C1 segment of cervical spinal cord (tissue), 14 donors: ENCODE measurements around the gene TRABD.

Source experiments
- DNase-seq, 14 donors: peaks; one replicate each; lab custom pipeline; 2025; lab: John Stamatoyannopoulos, UW

TRABD gene

DNA sequence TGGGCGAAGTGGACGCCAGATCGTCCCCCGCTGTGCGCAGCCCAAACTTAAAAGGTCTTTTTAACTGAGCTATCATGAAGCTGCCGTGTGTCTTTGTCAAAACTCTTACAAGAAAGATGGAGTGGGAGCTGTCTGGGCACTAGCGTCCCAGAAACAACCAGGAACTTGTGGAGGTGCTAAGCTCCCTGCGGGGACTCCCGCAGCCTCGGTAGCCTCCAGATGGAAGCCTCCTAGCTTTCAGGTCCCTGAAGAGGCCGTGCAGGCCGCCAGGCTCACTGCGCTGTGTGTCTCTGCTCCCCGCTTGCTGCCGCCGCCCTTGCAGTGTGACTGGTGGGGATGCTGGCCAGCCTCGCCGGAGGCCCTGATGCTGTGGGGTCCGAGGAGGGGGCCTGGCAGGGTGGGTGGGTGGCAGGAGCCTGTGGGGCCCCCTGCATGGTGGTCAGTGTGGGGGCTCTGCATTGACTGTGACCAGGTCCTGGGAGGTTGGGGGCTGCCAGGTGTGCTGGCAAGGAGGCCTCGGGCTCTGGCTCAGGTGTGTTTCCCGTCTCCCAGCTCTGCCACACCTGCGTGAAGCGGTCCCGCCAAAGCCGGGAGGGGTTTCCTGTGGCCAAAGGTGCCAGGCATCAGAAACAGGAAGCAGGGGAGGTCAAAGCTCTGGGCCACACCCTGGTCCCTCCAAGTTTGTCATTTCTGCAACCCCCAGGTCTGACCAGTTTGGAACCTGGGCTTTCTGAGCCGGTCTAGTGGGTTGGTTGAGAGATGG, 1.2 kb downstream of the TRABD start:
- no peak for DNase-seq

DNA sequence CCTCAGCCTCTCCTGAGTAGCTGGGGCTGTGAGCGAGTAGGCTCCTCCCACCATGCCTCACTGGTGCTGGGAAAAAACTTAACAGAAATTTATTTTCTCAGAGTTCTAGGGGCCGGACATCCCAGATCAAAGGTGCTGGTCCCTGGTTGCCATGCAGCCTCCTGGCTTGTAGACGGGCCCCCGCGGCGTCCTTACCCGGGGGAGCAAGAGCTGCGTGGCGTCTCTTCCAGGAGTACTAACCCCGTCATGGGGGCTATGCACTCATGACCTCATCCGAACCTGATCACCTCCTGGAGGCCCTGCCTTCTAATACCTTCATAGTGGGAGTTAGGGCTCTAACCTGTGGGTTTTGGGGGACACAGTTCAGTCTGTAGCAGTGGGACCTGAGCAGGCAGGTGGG, 2.6 kb downstream of the TRABD start:
- DNase-seq = no peak

DNA sequence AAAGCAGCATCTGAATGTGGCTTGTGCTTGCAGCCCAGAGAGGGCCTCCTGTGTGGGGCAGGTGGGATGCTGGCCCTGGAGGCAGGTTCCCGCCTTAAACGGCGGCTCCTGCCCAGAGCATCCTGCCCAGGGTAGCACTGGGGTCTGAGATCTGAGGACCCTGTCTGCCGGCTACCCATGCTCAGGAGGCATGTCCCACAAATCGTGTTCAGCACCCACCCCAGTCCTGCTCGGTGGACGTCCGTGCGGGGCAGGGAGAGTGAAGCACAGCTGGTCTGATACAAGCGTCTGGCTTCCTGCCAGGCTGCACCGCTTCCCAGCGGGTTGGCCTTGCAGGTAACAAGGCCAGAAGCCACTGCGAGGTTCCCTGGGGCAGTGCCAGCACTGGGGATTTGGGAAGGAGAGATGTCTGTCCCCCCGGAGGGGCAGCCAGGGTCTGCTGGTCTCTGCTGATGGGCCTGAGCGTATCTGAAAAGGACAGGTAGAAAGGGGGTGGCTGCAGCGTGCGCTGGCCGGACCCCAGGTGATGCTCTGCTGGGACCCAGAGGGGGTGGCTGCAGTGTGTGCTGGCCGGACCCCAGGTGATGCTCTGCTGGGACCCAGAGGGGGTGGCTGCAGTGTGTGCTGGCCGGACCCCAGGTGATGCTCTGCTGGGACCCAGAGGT, 3.6 kb downstream of the TRABD start:
- no peak for DNase-seq

DNA sequence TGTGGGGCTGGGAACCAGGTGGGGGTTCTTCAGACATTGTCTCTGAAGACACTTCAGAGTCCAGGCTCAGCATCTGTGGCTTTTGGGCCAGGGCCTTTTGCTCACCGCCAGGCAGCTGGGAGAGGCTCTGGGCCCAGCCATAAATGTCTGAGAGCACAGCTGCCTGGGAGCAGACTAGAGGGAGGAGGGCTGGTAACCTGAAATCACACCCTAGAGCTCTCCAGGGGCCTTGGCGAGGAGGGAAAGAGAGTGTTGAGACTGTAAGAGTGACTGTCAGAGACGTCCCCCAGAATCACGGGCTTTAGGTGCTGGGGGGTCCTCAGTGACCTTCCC, 4.1 kb downstream of the TRABD start:
- DNase-seq = no peak

DNA sequence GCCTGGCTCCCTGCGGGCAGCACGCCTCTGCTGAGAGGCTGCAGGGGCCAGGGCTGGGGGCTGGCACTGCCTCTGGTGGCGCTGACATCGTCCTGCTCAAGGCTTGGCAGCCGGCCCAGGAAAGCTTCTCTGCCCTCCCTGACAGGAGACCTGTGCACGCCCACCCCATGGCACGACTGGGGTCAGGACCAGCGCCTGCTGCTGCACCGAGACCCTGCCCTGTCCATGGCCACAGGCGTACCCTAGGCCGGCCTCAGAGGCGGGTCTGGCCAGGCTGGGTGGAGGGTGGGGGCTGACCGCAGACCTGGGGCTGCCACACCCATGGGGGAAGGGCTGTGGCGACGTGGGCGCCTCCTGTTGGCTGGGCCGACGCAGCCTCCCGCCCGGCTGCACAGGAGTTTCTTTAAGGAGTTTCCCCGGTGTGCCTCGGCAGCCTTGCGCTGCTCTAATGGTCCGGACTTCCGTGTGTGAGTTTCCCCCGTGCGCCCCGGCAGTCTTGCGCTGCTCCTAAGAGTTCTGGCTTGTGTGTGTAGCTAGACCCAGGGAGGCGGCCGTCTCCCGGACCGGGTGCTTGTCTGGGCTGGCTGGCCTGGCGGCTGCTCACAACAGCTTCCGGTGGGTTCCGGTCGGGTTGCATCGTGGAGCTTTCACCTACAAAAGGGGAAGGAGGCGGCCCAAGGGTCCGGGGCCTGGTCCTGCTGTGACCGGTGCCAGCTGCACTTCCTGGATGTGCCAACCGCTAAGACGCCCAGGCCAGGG, 4.6 kb downstream of the TRABD start:
- peak in 7 of 14 donors; percentile 28 to 68 (median 52) for DNase-seq

DNA sequence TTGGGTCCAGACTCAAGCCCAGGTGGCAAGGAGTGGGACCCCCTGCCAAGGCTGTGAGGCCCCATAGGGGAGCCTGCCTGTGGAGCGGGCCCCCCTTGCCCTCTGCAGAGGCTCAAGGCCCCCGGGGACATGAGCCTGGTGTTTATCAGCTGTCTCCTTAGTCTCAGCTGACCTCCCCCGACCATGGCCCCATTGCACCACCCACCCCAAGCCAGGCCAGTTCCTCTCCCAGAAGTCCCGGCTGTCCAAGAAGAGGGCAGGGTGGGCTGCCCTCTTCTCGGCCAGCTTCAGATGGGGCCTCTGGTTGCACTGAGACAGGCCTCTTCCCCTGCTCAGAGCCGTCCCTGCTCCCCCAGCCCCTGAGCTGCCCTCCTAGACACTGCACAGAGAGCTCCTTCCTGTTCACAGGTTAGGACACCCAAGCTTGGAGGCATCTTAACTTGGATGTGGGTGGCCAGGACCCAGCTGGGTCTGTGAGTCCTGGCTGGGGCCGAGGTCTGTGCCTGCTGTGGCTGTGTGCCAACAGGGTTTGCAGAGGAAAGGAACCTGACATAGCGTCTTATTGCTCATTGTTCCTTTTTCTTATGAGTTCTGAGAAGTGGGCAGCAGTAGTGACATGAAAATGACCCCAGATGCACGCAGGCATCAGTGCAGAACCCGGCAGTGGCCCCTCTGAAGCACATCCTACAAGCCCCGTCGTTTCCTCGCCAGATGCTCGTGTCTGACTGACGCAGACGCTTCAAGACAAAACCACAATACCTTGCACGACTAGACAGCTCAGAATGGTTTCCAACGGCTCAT, 5.4 kb downstream of the TRABD start:
- peak in 3 of 14 donors; percentile 16 to 38 (median 31) for DNase-seq

DNA sequence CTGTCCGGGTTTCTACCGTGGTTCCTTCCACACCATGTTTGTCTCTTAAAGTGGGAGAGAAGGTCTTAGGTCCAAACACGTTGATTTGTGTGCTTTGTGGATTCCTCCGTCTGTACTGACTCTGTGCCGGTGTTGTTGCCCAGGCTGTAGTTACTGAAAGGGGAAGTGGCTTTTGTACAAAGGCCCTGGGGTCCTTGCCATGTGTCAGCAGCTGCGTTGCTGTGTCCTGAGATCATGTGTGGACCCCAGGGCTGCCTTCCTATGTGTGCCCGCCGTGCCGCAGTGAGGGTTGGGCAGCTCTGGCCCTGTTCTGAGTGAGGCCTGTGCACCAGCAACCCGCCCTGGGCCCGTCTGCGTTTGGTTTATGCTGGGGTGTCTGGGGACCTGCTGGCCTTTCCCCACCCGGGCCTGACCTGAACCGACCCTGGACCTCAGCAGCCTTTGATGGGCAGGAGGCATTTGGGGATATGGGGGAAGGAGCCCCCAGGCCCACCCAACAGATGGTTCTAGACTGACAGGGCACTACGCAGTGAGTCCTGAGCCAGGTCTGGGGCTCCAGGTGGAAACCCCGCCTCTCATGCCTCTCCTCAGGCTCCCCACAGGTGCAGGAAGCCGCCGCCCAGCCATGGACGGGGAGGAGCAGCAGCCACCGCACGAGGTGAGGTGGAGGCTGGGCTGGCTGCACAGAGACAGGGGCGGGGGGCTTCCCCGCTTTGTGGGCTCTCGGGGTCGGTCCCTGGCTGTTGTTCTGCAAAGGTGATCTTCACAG, 6.9 kb downstream of the TRABD start:
- no peak for DNase-seq

DNA sequence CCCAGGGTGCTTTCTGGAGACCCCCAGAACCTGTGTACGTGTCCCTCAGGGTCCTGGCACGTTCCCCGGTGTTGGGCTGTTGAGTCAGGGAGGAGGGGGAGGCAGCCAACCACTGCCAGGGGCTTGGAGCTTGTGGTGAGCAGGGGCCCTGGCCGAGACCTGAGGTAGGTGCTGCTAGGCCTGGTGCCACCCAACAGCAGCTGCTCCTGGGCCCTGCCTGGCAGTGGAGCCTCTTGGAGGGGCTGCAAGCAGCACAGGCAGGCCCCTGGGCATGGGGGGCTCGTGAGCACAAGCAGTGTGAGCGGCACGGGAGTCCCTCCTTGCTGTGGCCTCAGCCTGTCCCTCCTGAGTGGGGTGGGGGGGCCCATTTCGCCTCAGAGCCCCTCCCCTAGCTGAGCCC, 7.9 kb downstream of the TRABD start:
- DNase-seq = no peak

DNA sequence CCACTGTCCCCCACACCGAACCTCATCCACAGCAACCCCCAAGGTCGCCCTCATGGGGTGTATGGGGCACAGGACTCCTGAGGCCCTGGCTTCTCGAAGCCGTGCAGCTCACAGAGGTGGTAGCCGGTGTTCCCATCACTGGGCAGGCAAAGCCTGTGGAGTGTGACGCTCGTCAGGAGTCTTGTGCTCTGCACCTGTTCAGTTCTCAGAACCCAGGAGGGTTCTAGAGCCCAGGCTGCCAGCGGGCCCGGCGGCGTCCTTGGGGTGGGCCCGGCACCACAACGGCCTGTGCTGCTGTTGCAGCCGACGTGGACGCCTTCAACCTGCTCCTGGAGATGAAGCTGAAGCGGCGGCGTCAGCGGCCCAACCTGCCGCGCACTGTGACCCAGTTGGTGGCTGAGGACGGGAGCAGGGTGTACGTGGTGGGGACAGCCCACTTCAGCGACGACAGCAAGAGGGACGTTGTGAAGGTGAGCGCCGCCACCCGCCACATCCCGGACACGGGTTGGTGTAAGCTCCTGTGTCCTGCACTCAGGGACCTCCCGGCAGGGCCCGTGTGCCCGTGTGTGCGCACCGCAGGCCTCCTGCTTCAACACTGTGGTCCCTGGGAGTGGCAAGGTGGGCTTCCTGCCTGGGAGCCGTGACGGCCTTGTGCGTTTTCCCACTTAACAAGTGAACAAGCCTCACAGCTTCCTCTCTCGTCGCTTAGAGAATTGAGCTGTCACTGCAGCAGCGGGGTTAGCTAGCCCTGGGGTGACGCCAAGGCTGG, 8.5 kb downstream of the TRABD start:
- no peak for DNase-seq

DNA sequence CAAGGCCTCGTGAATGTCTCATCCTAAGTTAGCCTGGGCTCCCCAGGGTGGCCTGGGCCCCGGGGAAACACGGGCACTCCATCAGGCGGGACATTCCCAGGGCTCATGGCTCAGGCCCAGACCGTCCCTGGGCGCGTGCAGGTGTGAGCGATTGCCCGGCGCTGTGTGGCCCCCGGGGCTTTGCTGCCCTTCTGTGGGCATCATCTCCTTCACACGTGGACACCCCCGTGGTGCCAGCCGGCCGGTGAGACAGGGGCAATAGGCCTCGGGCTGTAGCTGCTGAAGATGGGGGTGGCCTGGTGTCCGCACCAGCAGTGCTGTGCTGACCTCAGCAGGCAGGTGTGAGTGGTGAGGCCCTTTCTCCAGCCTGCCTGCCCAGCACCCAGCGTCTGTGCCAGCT, 10.5 kb downstream of the TRABD start:
- DNase-seq = no peak

DNA sequence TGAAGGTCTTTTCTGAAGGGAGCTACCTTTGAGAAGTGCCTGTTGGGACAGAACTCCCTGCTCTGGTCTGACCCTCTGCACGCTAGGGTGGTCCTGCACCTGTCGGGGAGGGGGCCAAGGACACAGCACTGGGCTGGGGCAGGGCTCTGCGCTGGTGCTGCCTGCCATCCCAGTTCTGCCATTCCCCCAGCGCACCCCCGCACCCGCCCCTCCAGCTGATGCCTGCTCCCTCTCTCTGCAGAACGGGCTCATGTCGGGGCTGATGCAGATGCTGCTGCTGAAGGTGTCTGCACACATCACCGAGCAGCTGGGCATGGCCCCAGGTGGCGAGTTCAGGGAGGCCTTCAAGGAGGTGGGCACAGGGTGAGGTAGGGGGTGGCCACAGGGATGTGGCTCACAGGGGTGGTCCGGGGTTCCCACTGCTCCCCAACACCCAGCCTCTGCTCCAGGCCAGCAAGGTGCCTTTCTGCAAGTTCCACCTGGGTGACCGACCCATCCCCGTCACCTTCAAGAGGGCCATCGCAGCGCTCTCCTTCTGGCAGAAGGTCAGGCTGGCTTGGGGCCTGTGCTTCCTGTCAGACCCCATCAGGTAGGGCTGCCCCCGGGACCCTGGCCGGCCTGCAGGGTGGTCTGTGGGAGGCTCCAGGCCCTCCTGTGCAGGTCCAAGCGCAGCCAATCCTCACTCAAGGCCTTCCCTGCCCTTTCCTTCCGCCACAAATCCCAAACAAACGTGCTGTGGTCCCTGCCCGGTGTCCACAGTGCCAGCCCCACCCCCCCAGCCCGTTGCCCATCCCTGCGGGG, 11.5 kb downstream of the TRABD start:
- no peak for DNase-seq

DNA sequence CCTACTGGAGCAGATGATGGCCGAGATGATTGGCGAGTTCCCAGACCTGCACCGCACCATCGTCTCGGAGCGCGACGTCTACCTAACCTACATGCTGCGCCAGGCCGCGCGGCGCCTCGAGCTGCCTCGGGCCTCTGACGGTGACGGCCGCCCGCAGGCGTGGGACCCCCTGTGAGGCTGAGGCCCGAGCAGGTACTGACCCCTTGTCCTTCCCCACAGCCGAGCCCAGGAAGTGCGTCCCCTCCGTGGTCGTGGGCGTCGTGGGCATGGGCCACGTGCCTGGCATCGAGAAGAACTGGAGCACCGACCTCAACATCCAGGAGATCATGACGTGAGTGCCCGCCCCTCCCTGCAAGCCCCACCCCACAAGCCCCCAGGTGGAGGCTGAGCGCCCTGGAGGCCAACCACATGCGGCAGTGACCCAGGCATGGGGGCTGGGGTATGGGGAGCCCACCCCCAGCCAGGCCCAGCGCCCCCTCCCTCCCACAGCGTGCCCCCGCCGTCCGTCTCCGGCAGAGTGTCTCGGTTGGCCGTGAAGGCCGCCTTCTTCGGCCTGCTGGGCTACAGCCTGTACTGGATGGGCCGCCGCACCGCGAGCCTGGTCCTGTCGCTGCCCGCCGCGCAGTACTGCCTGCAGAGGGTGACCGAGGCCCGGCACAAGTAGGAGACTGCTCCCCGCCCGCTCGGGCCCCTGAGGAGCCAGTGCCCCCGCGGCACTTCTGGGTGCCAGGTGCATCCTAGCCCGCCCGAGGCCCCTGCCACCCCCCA, 12.3 kb downstream of the TRABD start:
- no peak for DNase-seq

DNA sequence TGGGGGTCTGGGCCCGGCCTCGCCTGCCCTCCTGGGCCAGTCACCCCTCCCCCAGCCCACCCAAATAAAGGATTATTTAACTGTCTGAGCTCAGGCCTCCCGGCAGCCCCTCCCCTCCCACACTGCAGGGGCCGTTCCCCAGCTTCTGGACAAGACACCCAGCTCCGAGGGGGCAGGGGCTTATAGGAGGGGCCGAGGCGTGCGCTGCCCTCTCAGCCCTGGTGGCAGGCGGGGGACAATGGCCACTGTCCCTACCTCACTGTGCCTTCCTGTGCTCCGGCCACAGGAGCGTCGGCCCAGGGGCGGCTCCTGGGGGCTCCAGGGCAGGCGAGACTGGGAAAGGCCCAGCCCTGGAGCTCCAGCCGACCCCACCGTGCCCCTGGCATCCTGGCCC, 12.9 kb downstream of the TRABD start:
- DNase-seq = no peak

DNA sequence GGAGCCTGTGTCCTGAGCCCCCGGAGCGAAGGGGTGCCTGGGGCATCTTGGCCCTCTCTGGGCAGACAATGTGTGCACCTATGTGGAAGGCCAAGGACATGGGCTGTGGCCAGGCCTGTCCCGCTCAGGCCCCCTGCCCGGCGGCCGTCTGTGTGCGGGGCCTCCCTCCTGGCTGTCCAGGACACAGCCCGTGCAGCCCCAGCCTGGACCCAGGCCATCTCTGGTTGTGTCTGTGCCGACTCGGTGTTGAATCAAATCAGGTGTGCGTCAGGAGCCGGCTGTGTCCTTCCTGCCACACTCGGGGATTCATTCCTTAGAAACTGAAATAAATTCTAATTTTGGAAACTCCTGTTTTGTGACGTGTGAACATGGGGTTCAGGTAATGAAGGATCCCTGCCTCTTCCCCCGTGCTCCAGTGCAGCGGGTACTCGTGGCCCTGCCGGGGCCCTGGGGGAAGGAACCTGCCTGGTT, 13.6 kb downstream of the TRABD start:
- DNase-seq = peak in 1 of 14 donors; percentile 89

DNA sequence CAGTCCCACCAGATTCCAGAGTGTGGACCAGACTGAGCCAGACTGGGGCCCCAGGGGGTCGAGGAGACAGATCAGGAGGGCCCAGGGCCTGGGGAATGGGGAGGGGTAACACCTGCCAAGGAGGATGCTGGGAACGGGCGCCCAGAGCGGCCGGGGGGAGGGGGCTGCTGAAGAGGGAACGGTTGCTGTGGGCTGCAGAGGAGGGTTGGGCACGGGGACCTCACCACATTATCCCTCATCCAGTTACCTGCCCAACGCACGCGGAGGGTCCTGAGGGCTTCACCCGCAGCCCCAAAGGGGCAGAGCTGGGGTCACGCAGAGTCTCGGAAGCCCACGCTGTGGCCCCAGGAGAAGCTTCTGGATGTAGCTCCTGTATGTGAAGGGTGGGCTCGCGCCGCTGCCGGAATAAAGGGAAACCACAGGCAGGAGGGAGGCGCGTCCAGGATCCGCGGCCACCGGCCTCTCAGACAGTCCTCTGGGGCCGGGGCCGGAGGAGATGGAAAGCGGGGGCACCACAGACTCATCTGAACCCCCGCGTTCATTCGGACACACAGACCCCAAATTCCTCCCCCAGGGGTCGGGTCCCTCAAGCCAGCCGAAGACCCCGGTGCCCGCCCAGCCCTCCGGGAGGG, 14.2 kb downstream of the TRABD start:
- DNase-seq = no peak

DNA sequence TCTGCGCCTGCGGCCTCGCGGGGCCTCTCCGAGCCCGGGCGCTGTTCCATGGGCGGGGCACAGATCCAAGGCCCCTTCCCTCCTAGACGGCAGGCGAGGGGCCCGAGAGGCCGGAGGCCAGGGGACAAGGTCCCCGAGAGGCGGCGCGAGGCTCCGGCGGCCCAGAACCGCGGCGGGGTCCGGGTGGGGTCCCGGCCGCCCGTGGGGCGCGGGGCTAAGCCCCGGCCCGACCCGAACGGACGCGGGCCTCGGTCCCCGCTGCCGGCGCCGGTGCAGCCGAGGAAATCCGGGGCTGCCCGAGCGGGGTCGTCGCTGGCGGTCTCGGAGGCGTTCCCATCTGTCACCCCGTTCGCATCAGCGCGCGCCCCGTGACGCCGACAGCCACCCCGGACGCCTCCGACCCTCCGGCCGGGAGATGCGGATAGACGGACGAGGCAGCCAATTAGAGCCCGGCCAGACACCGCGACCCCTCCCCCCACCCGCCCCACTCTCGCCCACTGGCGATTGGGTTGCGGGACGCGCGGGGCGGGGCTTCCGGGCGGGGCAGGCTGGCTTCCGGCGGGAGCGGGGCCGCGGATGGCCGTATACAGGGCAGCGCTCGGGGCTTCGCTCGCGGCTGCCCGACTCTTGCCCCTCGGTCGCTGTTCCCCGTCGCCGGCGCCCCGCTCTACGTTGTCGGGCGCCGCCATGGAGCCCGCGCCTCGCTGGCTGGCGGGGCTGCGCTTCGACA, 14.9 kb downstream of the TRABD start, which contains the start of gene SELENOO:
SELENOO (plus strand) TSS at position 551 of the 730 bp plus-strand sequence; CDS start at position 577, 26 bp downstream.
- peak; percentile 33 to 95 (median 88) for DNase-seq
